ES-I3 (cell line): ENCODE data around the gene LRGUK.
"Not testable (repeated sequence)": the region's sequence is repeated elsewhere in the genome, so short reads cannot be mapped to it uniquely, and the experiment has no call there.

Source experiments
- H3K36me3 ChIP-seq: 2 replicates; pipeline ENCODE4 v1.6.1; 2013; ENCODE audit warnings: mild to moderate bottlenecking, low read length, control low read depth, moderate library complexity; ENCODE audit not compliant: insufficient read depth
- H3K4me1 ChIP-seq: 2 replicates; pipeline ENCODE4 v1.6.1; 2013; ENCODE audit warnings: mild to moderate bottlenecking, control low read depth, low read length; ENCODE audit not compliant: insufficient read depth
- H3K9ac ChIP-seq: 2 replicates; pipeline ENCODE4 v1.6.1; 2013; ENCODE audit warnings: low read depth, mild to moderate bottlenecking, low read length, moderate library complexity
- H3K9me3 ChIP-seq: 2 replicates; pipeline ENCODE4 v1.6.1; 2013; ENCODE audit warnings: mild to moderate bottlenecking, low read length, moderate library complexity; ENCODE audit not compliant: control insufficient read depth, insufficient read depth

The LRGUK gene

GRCh38 chr7:134210976-134211663, 84.0 kb downstream of the LRGUK start:
- no peaks in the 10 kb centered on the region for H3K36me3 ChIP-seq
- no peaks in the 10 kb centered on the region for H3K9me3 ChIP-seq
- no peak overlapping the region for H3K9ac ChIP-seq
- no peaks in the 10 kb centered on the region for H3K4me1 ChIP-seq

DNA sequence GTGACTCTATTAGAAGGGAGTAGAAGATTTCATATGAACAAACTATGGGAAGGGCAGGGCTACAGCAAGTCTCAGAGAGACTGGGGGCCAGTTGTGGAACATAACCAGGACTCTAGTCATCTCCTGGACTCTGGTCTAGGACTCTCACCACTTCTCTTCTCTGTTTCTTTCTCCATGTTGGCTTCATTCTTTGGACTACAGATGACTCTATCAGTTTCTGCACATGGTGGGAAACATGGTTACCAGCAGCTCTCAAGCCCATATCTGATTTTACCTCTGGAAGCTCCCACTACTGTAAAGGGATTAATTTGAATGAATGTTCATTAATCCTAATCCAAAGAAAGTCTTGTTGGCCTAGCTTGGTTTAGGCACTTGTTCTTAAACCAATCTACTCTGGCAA, 84.7 kb downstream of the LRGUK start:
- Histone ChIP-seq H3K9ac (no peak overlapping the region), H3K9me3 (no peaks in the 10 kb centered on the region)

GRCh38 chr7:134212576-134213546, 85.7 kb downstream of the LRGUK start:
- no peaks in the 10 kb centered on the region for H3K4me1 ChIP-seq
- no peaks in the 10 kb centered on the region for H3K36me3 ChIP-seq
- no peak overlapping the region for H3K9ac ChIP-seq
- no peaks in the 10 kb centered on the region for H3K9me3 ChIP-seq

More for the DNA sequence above, 84.7 kb downstream of the LRGUK start:
- H3K4me1 ChIP-seq = no peaks in the 10 kb centered on the region
- H3K36me3 ChIP-seq = no peaks in the 10 kb centered on the region

GRCh38 chr7:134220236-134220635, 93.1 kb downstream of the LRGUK start:
- Histone ChIP-seq H3K36me3 (no peaks in the 10 kb centered on the region), H3K4me1 (no peaks in the 10 kb centered on the region), H3K9me3 (no peaks in the 10 kb centered on the region), H3K9ac (no peak overlapping the region)

DNA sequence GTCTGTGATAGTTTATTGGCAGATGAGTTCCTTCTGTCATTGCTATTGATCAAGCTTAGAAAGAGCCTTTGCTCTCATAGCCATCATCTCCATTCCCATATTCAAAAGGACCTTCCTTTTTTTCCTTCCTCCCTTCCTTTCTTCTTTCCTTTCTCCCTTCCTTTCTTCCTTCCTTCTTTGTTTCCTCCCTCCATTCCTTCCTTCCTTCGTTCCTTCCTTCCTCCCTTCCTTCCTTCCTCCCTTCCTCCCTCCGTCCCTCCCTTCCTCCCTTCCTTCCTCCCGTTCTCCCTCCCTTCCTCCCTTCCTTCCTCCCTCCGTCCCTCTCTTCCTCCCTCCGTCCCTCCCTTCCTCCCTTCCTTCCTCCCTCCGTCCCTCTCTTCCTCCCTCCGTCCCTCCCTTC, 104.2 kb downstream of the LRGUK start:
- not testable (repeated sequence) for H3K36me3 ChIP-seq, H3K4me1 ChIP-seq, H3K9ac ChIP-seq, H3K9me3 ChIP-seq

- H3K4me1 ChIP-seq = no peaks in the 10 kb centered on the region
- no peaks in the 10 kb centered on the region for H3K36me3 ChIP-seq
- peaks cover 8% of the 10 kb centered on the region; the same call in 1 of the 2 replicates for H3K9me3 ChIP-seq
- H3K9ac ChIP-seq = no peak overlapping the region
Measured at GRCh38 chr7:134234216-134234615, 107.1 kb downstream of the LRGUK start.

GRCh38 chr7:134245253-134245652, 118.1 kb downstream of the LRGUK start:
- Histone ChIP-seq H3K9ac (no peak overlapping the region), H3K36me3 (no peaks in the 10 kb centered on the region), H3K9me3 (no peaks in the 10 kb centered on the region), H3K4me1 (no peaks in the 10 kb centered on the region)

GRCh38 chr7:134246347-134246746, 119.2 kb downstream of the LRGUK start:
- Histone ChIP-seq H3K36me3 (no peaks in the 10 kb centered on the region), H3K4me1 (no peaks in the 10 kb centered on the region), H3K9me3 (no peaks in the 10 kb centered on the region), H3K9ac (no peak overlapping the region)

- Histone ChIP-seq H3K4me1 (no peaks in the 10 kb centered on the region), H3K9ac (no peak overlapping the region), H3K36me3 (no peaks in the 10 kb centered on the region), H3K9me3 (no peaks in the 10 kb centered on the region)
Measured at GRCh38 chr7:134246761-134247160, 119.6 kb downstream of the LRGUK start.

DNA sequence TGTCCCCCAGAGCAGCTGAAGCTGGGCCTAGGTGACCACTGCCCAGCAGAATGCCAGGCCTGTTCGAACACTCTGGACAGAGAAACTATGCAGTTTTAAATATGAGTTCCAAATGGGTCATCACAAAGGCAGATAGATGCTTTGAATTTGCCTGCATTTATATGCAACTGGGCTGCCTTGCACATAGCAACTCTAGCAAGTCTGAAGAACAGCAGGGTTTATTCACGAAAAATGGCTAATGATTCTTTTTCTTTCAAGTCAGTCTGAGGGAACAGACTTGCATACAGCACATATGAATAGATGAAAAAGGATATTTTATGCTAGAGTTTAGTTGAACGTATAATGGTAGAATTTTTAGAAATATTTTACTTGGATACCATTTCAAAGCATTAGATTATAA, 121.1 kb downstream of the LRGUK start:
- H3K9me3 ChIP-seq = no peaks in the 10 kb centered on the region
- no peaks in the 10 kb centered on the region for H3K4me1 ChIP-seq
- H3K36me3 ChIP-seq = no peaks in the 10 kb centered on the region
- no peak overlapping the region for H3K9ac ChIP-seq

- H3K9me3 ChIP-seq = no peaks in the 10 kb centered on the region
- no peak overlapping the region for H3K9ac ChIP-seq
- no peaks in the 10 kb centered on the region for H3K4me1 ChIP-seq
- no peaks in the 10 kb centered on the region for H3K36me3 ChIP-seq
Measured at GRCh38 chr7:134254311-134254710, 127.2 kb downstream of the LRGUK start.

GRCh38 chr7:134255814-134256213, 128.7 kb downstream of the LRGUK start:
- no peaks in the 10 kb centered on the region for H3K36me3 ChIP-seq
- no peaks in the 10 kb centered on the region for H3K4me1 ChIP-seq
- no peaks in the 10 kb centered on the region for H3K9me3 ChIP-seq
- H3K9ac ChIP-seq = no peak overlapping the region

- Histone ChIP-seq H3K9me3 (no peaks in the 10 kb centered on the region), H3K4me1 (no peaks in the 10 kb centered on the region), H3K9ac (no peak overlapping the region), H3K36me3 (no peaks in the 10 kb centered on the region)
Measured at GRCh38 chr7:134262322-134262721, 135.2 kb downstream of the LRGUK start.

- 0 out of 2 replicates have a peak, but pooled peaks cover 5% of the 10 kb centered on the region for H3K4me1 ChIP-seq
- no peaks in the 10 kb centered on the region for H3K9me3 ChIP-seq
- no peak overlapping the region for H3K9ac ChIP-seq
- no peaks in the 10 kb centered on the region for H3K36me3 ChIP-seq
Measured at GRCh38 chr7:134276951-134277350, 149.8 kb downstream of the LRGUK start.
